Brain microvascular endothelial cell (primary cell): ENCODE measurements around the gene ELMO1.

ENCODE experiments used
- DNase-seq: peaks from one replicate; pipeline ENCODE4 v3.0.0-alpha.2; 2020
- H3K27ac ChIP-seq: fragments of 250-450 bp; sonication (Bioruptor Pico); 2 replicates; pipeline ENCODE4 v1.5.1; 2020; ENCODE audit warnings: mild to moderate bottlenecking, moderate library complexity
- H3K27me3 ChIP-seq: fragments of 250-450 bp; sonication (Bioruptor Pico); replicated peaks from 2 replicates; pipeline ENCODE4 v1.5.1; 2020; ENCODE audit warnings: mild to moderate bottlenecking
- H3K36me3 ChIP-seq: fragments of 250-450 bp; sonication (Bioruptor Pico); replicated peaks from 2 replicates; pipeline ENCODE4 v1.5.1; 2020; ENCODE audit warnings: mild to moderate bottlenecking
- H3K4me3 ChIP-seq: 2 replicates; pipeline ENCODE4 v1.5.1; 2011; ENCODE audit warnings: low read depth, mild to moderate bottlenecking, control low read depth, low read length, moderate library complexity
- in situ Hi-C: cut with HindIII; loops from 2 replicates; pipeline ENCODE4 v1.10.0; 2017; ENCODE audit warnings: low sequenced_read_pairs, low pct_ligation_motif_present
- TF ChIP-seq, protein P1 (sequence below): IDR thresholded peaks from 2 replicates; pipeline ENCODE4 v1.5.1; 2011; ENCODE audit warnings: low read depth, mild to moderate bottlenecking, moderate library complexity, low read length, control low read depth, inconsistent platforms; ENCODE audit errors: missing control alignments

The ELMO1 gene

DNA sequence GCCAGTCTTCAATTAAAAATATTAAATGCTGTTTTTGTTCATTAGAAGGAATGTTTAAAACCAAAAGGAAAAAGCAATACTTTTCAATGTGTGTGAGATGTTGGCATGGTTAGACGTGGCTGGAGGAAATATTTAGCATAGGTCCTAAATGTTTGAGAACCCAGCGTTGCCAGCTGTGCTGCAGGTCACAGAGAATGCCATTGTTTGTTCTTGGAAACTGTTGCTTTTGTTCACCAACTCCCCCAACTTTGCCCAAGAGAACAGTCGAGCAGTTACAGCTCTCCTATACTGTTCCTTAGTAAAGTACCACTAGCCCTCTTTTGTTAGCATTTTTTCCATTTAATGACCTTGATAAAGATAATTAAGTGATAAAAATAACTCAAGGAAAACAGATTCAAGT lies 44.5 kb upstream of the ELMO1 start:
- in situ Hi-C loops, result no loop called here
- Histone ChIP-seq H3K4me3 (no peak overlapping the region), H3K27ac (no peak overlapping the region), H3K27me3 (no peaks in the 10 kb centered on the region), H3K36me3 (no peaks in the 10 kb centered on the region)
- DNase-seq, result no peak
- TF ChIP-seq, protein P1, sequence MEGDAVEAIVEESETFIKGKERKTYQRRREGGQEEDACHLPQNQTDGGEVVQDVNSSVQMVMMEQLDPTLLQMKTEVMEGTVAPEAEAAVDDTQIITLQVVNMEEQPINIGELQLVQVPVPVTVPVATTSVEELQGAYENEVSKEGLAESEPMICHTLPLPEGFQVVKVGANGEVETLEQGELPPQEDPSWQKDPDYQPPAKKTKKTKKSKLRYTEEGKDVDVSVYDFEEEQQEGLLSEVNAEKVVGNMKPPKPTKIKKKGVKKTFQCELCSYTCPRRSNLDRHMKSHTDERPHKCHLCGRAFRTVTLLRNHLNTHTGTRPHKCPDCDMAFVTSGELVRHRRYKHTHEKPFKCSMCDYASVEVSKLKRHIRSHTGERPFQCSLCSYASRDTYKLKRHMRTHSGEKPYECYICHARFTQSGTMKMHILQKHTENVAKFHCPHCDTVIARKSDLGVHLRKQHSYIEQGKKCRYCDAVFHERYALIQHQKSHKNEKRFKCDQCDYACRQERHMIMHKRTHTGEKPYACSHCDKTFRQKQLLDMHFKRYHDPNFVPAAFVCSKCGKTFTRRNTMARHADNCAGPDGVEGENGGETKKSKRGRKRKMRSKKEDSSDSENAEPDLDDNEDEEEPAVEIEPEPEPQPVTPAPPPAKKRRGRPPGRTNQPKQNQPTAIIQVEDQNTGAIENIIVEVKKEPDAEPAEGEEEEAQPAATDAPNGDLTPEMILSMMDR, result no peak

DNA sequence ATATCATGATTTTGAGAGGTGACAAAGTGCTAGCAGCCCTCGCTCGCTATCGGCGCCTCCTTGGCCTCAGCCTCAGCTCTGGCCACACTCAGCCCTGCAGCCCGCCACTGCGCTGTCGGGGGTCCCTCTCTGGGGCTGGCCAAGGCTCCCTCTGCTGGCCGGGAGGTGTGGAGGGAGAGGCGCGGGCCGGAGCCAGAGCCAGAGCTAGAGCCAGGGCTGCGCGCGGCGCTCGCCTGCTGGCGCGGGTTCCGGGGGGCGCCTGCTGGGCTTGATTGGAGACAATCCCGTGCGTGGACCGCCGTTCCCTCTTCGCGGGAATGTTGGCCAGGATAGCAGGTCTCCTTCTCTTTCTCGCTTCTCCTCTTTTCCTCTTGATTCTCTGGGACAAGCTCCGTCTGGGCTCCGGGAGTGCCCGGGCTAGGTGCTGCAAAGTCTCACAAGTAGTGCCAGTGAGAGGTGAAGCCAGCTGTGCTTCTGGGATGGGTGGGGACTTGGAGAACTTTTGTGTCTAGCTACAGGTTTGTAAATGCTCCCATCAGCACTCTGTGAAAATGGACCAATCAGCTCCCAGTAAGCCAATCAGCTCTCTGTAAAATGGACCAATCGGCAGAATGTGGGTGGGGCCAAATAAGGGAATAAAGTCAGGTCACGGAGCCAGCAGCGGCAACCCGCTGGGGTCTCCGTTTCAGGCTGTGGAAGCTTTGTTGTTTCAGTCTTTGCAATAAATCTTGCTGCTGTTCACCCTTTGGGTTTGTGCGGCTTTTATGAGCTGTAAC lies 43.4 kb upstream of the ELMO1 start:
- no peaks in the 10 kb centered on the region for H3K27me3 ChIP-seq
- H3K4me3 ChIP-seq, result no peak overlapping the region
- no peaks in the 10 kb centered on the region for H3K36me3 ChIP-seq
- DNase-seq, result no peak
- in situ Hi-C loops, result no loop called here
- TF ChIP-seq, protein P1, result no peak
- no peak overlapping the region for H3K27ac ChIP-seq

DNA sequence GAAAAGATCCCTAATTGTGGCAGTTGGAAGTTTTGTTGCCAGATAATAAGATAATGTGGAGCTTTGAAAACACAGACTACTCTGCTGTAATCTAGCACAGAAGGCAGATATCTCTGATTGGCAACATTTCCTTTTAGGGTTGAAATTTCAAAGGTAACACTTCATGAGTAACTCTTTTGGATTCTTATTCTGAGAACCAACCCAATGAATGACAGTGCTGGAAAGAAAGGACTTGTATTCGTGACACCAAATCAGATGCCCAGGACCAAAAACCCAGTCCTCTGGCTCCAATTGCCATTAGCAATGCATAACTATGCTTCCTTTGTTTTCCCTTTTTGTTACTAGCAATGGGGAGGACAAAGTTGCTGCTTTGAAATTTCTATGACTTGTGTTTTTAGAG lies 41.0 kb upstream of the ELMO1 start:
- DNase-seq, result no peak
- TF ChIP-seq, protein P1, result no peak
- in situ Hi-C loops, result no loop called here
- Histone ChIP-seq H3K36me3 (no peaks in the 10 kb centered on the region), H3K27ac (no peak overlapping the region), H3K4me3 (no peak overlapping the region), H3K27me3 (no peaks in the 10 kb centered on the region)

DNA sequence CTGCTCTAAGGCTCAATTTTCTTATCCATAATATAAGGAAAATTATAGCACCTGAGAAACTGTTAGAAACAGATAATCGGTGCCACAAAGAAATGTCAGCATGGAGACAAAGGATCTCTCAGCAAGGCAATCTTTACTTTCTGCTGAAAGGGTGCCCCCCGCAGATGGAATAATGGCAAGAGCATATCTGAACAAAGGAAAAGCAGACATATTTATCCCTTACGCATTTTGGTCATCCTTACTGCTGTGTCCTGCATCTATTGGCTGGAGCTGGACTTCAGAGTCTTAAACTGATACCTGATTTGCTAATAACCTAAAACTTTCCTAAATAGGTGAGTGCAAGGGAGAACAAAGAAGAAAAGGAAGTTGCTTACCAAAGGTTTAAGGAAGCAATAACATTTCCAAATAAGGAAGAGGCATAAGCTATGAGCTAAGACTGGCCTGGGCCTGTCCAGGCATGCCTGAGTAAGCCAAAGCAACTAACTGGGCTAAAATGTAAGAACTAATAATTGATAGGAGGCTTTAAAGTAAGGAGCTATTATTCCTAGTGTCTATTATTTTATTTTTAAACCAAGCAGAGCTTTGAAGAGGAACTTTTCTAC lies 39.6 kb upstream of the ELMO1 start:
- Histone ChIP-seq H3K4me3 (no peak overlapping the region), H3K27me3 (no peaks in the 10 kb centered on the region), H3K36me3 (no peaks in the 10 kb centered on the region), H3K27ac (no peak overlapping the region)
- TF ChIP-seq, protein P1, result no peak
- in situ Hi-C loops, result no loop called here
- DNase-seq, result no peak

DNA sequence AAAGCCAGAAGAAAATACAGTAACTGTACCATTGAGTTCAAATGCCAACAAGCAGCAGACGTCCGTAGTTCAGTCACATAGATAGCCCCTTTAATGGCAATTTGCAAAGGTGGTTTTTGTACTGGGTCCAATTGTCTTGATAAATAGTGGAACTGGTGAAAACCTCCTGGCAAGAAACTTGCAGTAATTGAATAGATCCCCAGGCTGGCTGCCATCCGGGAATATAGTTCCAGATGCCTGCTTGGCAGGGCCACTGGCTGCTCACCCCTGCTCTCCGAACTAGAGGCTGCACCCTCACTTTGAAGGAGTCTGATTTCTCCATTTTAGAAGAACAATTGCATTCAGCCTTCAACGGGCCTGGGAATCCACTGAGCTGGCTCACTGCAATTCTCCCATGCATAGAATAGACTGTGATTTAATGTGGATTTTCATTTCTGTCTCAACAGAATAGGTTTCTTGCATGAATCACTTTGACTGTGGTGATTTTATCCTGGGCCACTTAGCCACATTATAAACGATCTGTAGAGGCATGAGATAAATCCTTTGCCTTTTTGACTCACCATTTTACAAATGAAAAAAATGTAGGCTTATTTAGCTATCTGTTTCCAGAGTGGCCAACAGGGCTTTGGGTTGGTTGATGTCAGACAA lies 35.9 kb upstream of the ELMO1 start:
- DNase-seq, result no peak
- Histone ChIP-seq H3K27me3 (no peaks in the 10 kb centered on the region), H3K27ac (no peak overlapping the region), H3K4me3 (no peak overlapping the region), H3K36me3 (no peaks in the 10 kb centered on the region)
- TF ChIP-seq, protein P1, result no peak
- in situ Hi-C loops, result no loop called here
